ENCODE measurements around the gene YIF1B. TPM values are rescaled to one million over a fixed set of nuclear protein-coding genes. Genes with fewer than 3 reads are reported as not detected.

YIF1B gene
- total and polyA plus RNA-seq, 2 of the 4 experiments (the other 2 are of a cell fraction) = 72.2 to 165 TPM

GRCh38 chr19:38273499-38273898 lies 42.2 kb downstream of the YIF1B start:
- no peak overlapping the region for H4K8ac ChIP-seq (ENCODE audit: low read depth in 2 of 2, low read length in 2 of 2)
- H4K91ac ChIP-seq (ENCODE audit: insufficient read depth, low read depth, low read length) = no peak overlapping the region
- H3K27ac ChIP-seq (ENCODE audit: insufficient read depth, low read length) = no peak overlapping the region
- TF ChIP-seq MXI1 (IDR thresholded peaks at IDR 0.05; ENCODE audit: borderline replicate concordance, low read depth, low read length) = no peak
- TF ChIP-seq POLR2A (IDR thresholded peaks at IDR 0.05; ENCODE audit: low read depth, low read length) = no peak
- TF ChIP-seq NFE2L2 (IDR thresholded peaks at IDR 0.05; ENCODE audit: low read depth, low read length) = no peak
- no peak for TF ChIP-seq BHLHE40 (IDR thresholded peaks at IDR 0.05; ENCODE audit: low read depth, low read length)
- no peak for TF ChIP-seq RFX5 (IDR thresholded peaks at IDR 0.05; ENCODE audit: low read depth, low read length)
- TF ChIP-seq CHD1 (IDR thresholded peaks at IDR 0.05; ENCODE audit: low read depth, low read length) = no peak
- no peak for TF ChIP-seq MAFK (IDR thresholded peaks at IDR 0.05; ENCODE audit: low read depth, low read length)
- TF ChIP-seq RAD21 (IDR thresholded peaks at IDR 0.05; ENCODE audit: low read length) = no peak
- no peak for TF ChIP-seq CEBPB (IDR thresholded peaks at IDR 0.05; ENCODE audit: low read depth, low read length)
- no peak for TF ChIP-seq SMC3 (IDR thresholded peaks at IDR 0.05; ENCODE audit: low read depth, low read length)
- no peak for TF ChIP-seq CTCF (conservative IDR thresholded peaks at IDR 0.05; ENCODE audit: low read depth, low read length)
- TF ChIP-seq RCOR1 (IDR thresholded peaks at IDR 0.05; ENCODE audit: insufficient replicate concordance, low read length) = no peak
- TF ChIP-seq USF2 (IDR thresholded peaks at IDR 0.05; ENCODE audit: low read depth, low read length) = no peak
- TF ChIP-seq FOS (IDR thresholded peaks at IDR 0.05; ENCODE audit: low read depth, low read length) = no peak
- TF ChIP-seq, protein P1, sequence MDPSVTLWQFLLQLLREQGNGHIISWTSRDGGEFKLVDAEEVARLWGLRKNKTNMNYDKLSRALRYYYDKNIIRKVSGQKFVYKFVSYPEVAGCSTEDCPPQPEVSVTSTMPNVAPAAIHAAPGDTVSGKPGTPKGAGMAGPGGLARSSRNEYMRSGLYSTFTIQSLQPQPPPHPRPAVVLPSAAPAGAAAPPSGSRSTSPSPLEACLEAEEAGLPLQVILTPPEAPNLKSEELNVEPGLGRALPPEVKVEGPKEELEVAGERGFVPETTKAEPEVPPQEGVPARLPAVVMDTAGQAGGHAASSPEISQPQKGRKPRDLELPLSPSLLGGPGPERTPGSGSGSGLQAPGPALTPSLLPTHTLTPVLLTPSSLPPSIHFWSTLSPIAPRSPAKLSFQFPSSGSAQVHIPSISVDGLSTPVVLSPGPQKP (IDR thresholded peaks at IDR 0.05; ENCODE audit: borderline replicate concordance, low read depth, low read length) = no peak
- H2BK20ac ChIP-seq (ENCODE audit: low read depth, low read length) = no peak overlapping the region
- no peaks in the 10 kb centered on the region for H3K27me3 ChIP-seq (ENCODE audit: control insufficient read depth, insufficient read depth, low read length)
- H3K4ac ChIP-seq (ENCODE audit: low read depth, low read length) = no peak overlapping the region
- in situ Hi-C loops (cut with MboI; ENCODE audit: low sequenced_read_pairs) (no loop called here), dilution Hi-C loops (cut with HindIII; ENCODE audit: low sequenced_read_pairs, unreplicated experiment) (no loop called here), intact Hi-C loops (cut with micrococcal nuclease) (no loop called here)
- no peak overlapping the region for H3K4me3 ChIP-seq (ENCODE audit: insufficient read depth, low read depth, low read length)
- no peak overlapping the region for H3K9ac ChIP-seq (ENCODE audit: low read depth, low read length)
- no peak overlapping the region for H3K14ac ChIP-seq (replicated peaks; ENCODE audit: low read depth, low read length)
- H3K9me3 ChIP-seq (ENCODE audit: control insufficient read depth, insufficient read depth, low read length) = no peaks in the 10 kb centered on the region
- H2BK5ac ChIP-seq (ENCODE audit: low read depth, low read length, poor library complexity, severe bottlenecking) = no peak overlapping the region
- ATAC-seq (ENCODE audit: low read depth) = no peak
- DNase-seq = no peak
- H3K79me1 ChIP-seq (ENCODE audit: low read depth in 1 of 2, low read length in 2 of 2) = no peaks in the 10 kb centered on the region
- no peak overlapping the region for H4K5ac ChIP-seq (ENCODE audit: low read depth, low read length)
- BruUV-seq (replicated peaks) = no TSS peak
- H3K23ac ChIP-seq (ENCODE audit: low read depth, low read length) = no peak overlapping the region
- WGBS, 2 experiments (ENCODE audit: extremely low coverage in 2 of 2, insufficient read length in 1 of 2) = no CpG with 5 or more reads among the region's 2 CpGs
- no peak overlapping the region for H2BK120ac ChIP-seq (ENCODE audit: low read depth, low read length)
- H2AFZ ChIP-seq (replicated peaks; ENCODE audit: low read length, poor library complexity) = no peak overlapping the region
- POLR2A ChIA-PET (ENCODE audit: unreplicated experiment) = no interaction called here
- no peaks in the 10 kb centered on the region for H4K20me1 ChIP-seq (ENCODE audit: insufficient read depth, low read length)
- H2AK5ac ChIP-seq (ENCODE audit: low read depth, low read length) = no peak overlapping the region
- no peak overlapping the region for H2BK15ac ChIP-seq (ENCODE audit: low read depth, low read length)
- H3K18ac ChIP-seq (ENCODE audit: low read depth, low read length) = no peak overlapping the region
- CTCF ChIA-PET = no interaction called here
- H2AK9ac ChIP-seq (replicated peaks; ENCODE audit: low read depth, low read length, poor library complexity) = no peak overlapping the region
- no peak overlapping the region for H3K56ac ChIP-seq (ENCODE audit: extremely low read depth, insufficient read depth, low read length)
- H3K36me3 ChIP-seq (ENCODE audit: control insufficient read depth, insufficient read depth, low read length) = no peaks in the 10 kb centered on the region
- peaks cover 21% of the 10 kb centered on the region for H3K4me1 ChIP-seq (ENCODE audit: control insufficient read depth, insufficient read depth, low read length)
- H3K9me1 ChIP-seq (ENCODE audit: insufficient read depth, low read length) = peaks cover 17% of the 10 kb centered on the region
- no peak overlapping the region for H3K4me2 ChIP-seq (ENCODE audit: low read depth, low read length)
